H9 (cell line): ENCODE data around the gene TMEM119. TPM values are rescaled to one million over a fixed set of nuclear protein-coding genes. Genes with fewer than 3 reads are reported as not detected.
A peak's percentile ranks its signal among the peaks of the same experiment; 100 is the strongest.

Experiments used
- DNase-seq: peaks from one replicate; pipeline ENCODE4 v3.0.0-alpha.2; 2017
- H2AFZ ChIP-seq: one replicate; pipeline ENCODE4 v1.6.1; 2013; ENCODE audit warnings: mild to moderate bottlenecking, low read length, control low read depth, moderate library complexity
- H2AK5ac ChIP-seq: 2 replicates; pipeline ENCODE4 v1.6.1; 2013; ENCODE audit warnings: low read length, control low read depth, mixed read lengths; ENCODE audit not compliant: insufficient read length
- H2BK120ac ChIP-seq: one replicate; pipeline ENCODE4 v1.6.1; 2013; ENCODE audit warnings: low read depth, mild to moderate bottlenecking, low read length, control low read depth, inconsistent platforms; ENCODE audit not compliant: poor library complexity, severe bottlenecking
- H2BK12ac ChIP-seq: 2 replicates; pipeline ENCODE4 v1.6.1; 2013; ENCODE audit warnings: low read length, control low read depth, mixed read lengths, low read depth; ENCODE audit not compliant: insufficient read length
- H2BK15ac ChIP-seq: 2 replicates; pipeline ENCODE4 v1.6.1; 2013; ENCODE audit warnings: low read depth, low read length, control low read depth
- H2BK20ac ChIP-seq: one replicate; pipeline ENCODE4 v1.6.1; 2013; ENCODE audit warnings: low read depth, mild to moderate bottlenecking, low read length, control low read depth, inconsistent platforms; ENCODE audit not compliant: poor library complexity, severe bottlenecking
- H2BK5ac ChIP-seq: 2 replicates; pipeline ENCODE4 v1.6.1; 2013; ENCODE audit warnings: low read length, control low read depth, mixed read lengths; ENCODE audit not compliant: insufficient read length
- H3K14ac ChIP-seq: 2 replicates; pipeline ENCODE4 v1.6.1; 2013; ENCODE audit warnings: low read length, control low read depth; ENCODE audit not compliant: insufficient read depth
- H3K18ac ChIP-seq: 2 replicates; pipeline ENCODE4 v1.6.1; 2013; ENCODE audit warnings: low read depth, mild to moderate bottlenecking, mixed read lengths, low read length, control low read depth; ENCODE audit not compliant: insufficient read length
- H3K23ac ChIP-seq: 2 replicates; pipeline ENCODE4 v1.6.1; 2013; ENCODE audit warnings: low read length, control low read depth, mixed read lengths, low read depth; ENCODE audit not compliant: insufficient read length
- H3K23me2 ChIP-seq: 2 replicates; pipeline ENCODE4 v1.6.1; 2013; ENCODE audit warnings: low read depth, mild to moderate bottlenecking, mixed read lengths, low read length, control low read depth; ENCODE audit not compliant: insufficient read length, poor library complexity, severe bottlenecking
- H3K27ac ChIP-seq: 2 replicates; pipeline ENCODE4 v1.5.1; 2013; ENCODE audit warnings: low read length, control low read depth, mixed read lengths, low read depth; ENCODE audit not compliant: insufficient read length
- H3K27me3 ChIP-seq: 2 replicates; pipeline ENCODE4 v1.6.1; 2013; ENCODE audit warnings: low read length, control low read depth, inconsistent platforms; ENCODE audit not compliant: insufficient read depth
- H3K4ac ChIP-seq: 2 replicates; pipeline ENCODE4 v1.6.1; 2013; ENCODE audit warnings: low read depth, mild to moderate bottlenecking, control low read depth, inconsistent platforms, low read length, moderate library complexity
- H3K4me1 ChIP-seq: 2 replicates; pipeline ENCODE4 v1.6.1; 2013; ENCODE audit warnings: low read length, control low read depth, inconsistent platforms; ENCODE audit not compliant: insufficient read depth
- H3K4me2 ChIP-seq: 2 replicates; pipeline ENCODE4 v1.6.1; 2013; ENCODE audit warnings: low read length, control low read depth, mixed read lengths; ENCODE audit not compliant: insufficient read length, insufficient read depth
- H3K56ac ChIP-seq: 2 replicates; pipeline ENCODE4 v1.6.1; 2013; ENCODE audit warnings: low read depth, mild to moderate bottlenecking, mixed read lengths, low read length, control low read depth; ENCODE audit not compliant: insufficient read length
- H3K79me1 ChIP-seq: 2 replicates; pipeline ENCODE4 v1.6.1; 2013; ENCODE audit warnings: low read depth, mild to moderate bottlenecking, moderate library complexity, low read length, control low read depth, inconsistent platforms; ENCODE audit not compliant: insufficient read depth, poor library complexity, severe bottlenecking
- H3K79me2 ChIP-seq: 2 replicates; pipeline ENCODE4 v1.6.1; 2013; ENCODE audit warnings: low read length, control low read depth, inconsistent platforms; ENCODE audit not compliant: insufficient read depth
- H3K9ac ChIP-seq: 2 replicates; pipeline ENCODE4 v1.6.1; 2013; ENCODE audit warnings: low read length, control low read depth, mixed read lengths; ENCODE audit not compliant: insufficient read length; ENCODE audit errors: extremely low read depth
- H3K9me3 ChIP-seq: one replicate; pipeline ENCODE4 v1.6.1; 2013; ENCODE audit warnings: low read depth, low read length, inconsistent platforms; ENCODE audit not compliant: control insufficient read depth
- H3T11ph ChIP-seq: one replicate; pipeline ENCODE4 v1.6.1; 2013; ENCODE audit warnings: mild to moderate bottlenecking, low read length, control low read depth, inconsistent platforms
- H4K20me1 ChIP-seq: one replicate; pipeline ENCODE4 v1.6.1; 2013; ENCODE audit not compliant: control insufficient read depth, insufficient read length, insufficient read depth
- H4K5ac ChIP-seq: 2 replicates; pipeline ENCODE4 v1.6.1; 2013; ENCODE audit warnings: low read depth, mild to moderate bottlenecking, mixed read lengths, low read length, control low read depth; ENCODE audit not compliant: insufficient read length
- H4K8ac ChIP-seq: replicated peaks from 2 replicates; pipeline ENCODE4 v1.6.1; 2013; ENCODE audit warnings: low read length, control low read depth, mixed read lengths, low read depth; ENCODE audit not compliant: insufficient read length
- H4K91ac ChIP-seq: 2 replicates; pipeline ENCODE4 v1.6.1; 2013; ENCODE audit warnings: low read depth, mild to moderate bottlenecking, moderate library complexity, mixed read lengths, low read length, control low read depth; ENCODE audit not compliant: insufficient read length
- H3K27ac Mint-ChIP-seq, 3 experiments: 2 replicates in 2 of 3; 3 replicates in 1 of 3; pipeline ENCODE4 v1.8.0; 2020 to 2021; ENCODE audit warnings: mixed read lengths in 3 of 3, mild to moderate bottlenecking in 1 of 3, moderate library complexity in 1 of 3
- H3K27me3 Mint-ChIP-seq: 2 replicates; pipeline ENCODE4 v1.8.0; 2021; ENCODE audit warnings: low read depth, mild to moderate bottlenecking, moderate library complexity, mixed read lengths
- H3K36me3 Mint-ChIP-seq, 3 experiments: 2 replicates in 2 of 3; 3 replicates in 1 of 3; pipeline ENCODE4 v1.8.0; 2020 to 2021; ENCODE audit warnings: low read depth in 3 of 3, mixed read lengths in 3 of 3; ENCODE audit not compliant: insufficient read depth in 1 of 3
- H3K4me1 Mint-ChIP-seq, 2 experiments: 2 replicates each; pipeline ENCODE4 v1.8.0; 2020; ENCODE audit warnings: mixed read lengths in 2 of 2
- H3K4me3 Mint-ChIP-seq, 2 experiments: 2 replicates in 1 of 2; 3 replicates in 1 of 2; pipeline ENCODE4 v1.8.0; 2020 to 2021; ENCODE audit warnings: mild to moderate bottlenecking in 2 of 2, mixed read lengths in 2 of 2, moderate library complexity in 1 of 2
- H3K9me3 Mint-ChIP-seq, 2 experiments: 2 replicates in 1 of 2; 3 replicates in 1 of 2; pipeline ENCODE4 v1.8.0; 2020; ENCODE audit warnings: mild to moderate bottlenecking in 2 of 2, mixed read lengths in 2 of 2, moderate library complexity in 1 of 2
- CTCF ChIP-seq: fragments of 200-600 bp; sonication (generic); conservative IDR thresholded peaks from 3 replicates; pipeline ENCODE4 v1.8.0; 2021; ENCODE audit warnings: antibody characterized with exemption, mild to moderate bottlenecking
- WGBS: extraction: QIAGEN DNeasy Blood & Tissue Kit; methylation state at CpG from one replicate; pipeline ENCODE4 v1.1.7; 2013; ENCODE audit warnings: missing lambda C conversion rate, low lambda C conversion rate, mixed read lengths; ENCODE audit not compliant: insufficient read length; ENCODE audit errors: extremely low coverage; 5-methylcytosine and 5-hydroxymethylcytosine counted together
- total RNA-seq: library from RNA; stranded (reverse); gene quantifications from 2 replicates; pipeline ENCODE4 v1.2.1, GENCODE V29; 2021

TMEM119 gene
- total RNA-seq, 1 experiment from 2014 or later: not detected

GRCh38 chr12:108609537-108610335 is 11.9 kb upstream of the TMEM119 start:
- no peaks in the 10 kb centered on the region for H3K79me1 ChIP-seq
- H3K4me1 Mint-ChIP-seq: peaks cover 18 to 35% of the 10 kb centered on the region in 2 experiments
- H2AFZ ChIP-seq: no peak overlapping the region
- H2BK15ac ChIP-seq: no peak overlapping the region
- H3K36me3 Mint-ChIP-seq: no peaks in the 10 kb centered on the region
- no peak overlapping the region for H2BK5ac ChIP-seq
- H3K9me3 ChIP-seq: no peaks in the 10 kb centered on the region
- H2BK12ac ChIP-seq: no peak overlapping the region
- peaks cover 1% of the 10 kb centered on the region; the same call in 1 of the 2 replicates for H3K27me3 Mint-ChIP-seq
- TF ChIP-seq CTCF: no peak
- H2AK5ac ChIP-seq: no peak overlapping the region
- DNase-seq: no peak
- WGBS: no CpG with 5 or more reads among the region's 21 CpGs
- H3K27ac Mint-ChIP-seq: peak overlapping the region in 1 of 3 experiments; percentile 70; a peak in 2 of 7 replicates
- H4K20me1 ChIP-seq: no peaks in the 10 kb centered on the region
- no peak overlapping the region for H4K91ac ChIP-seq
- H2BK120ac ChIP-seq: no peak overlapping the region
- no peak overlapping the region for H3K14ac ChIP-seq
- H3K27ac ChIP-seq: no peak overlapping the region
- no peaks in the 10 kb centered on the region for H3K27me3 ChIP-seq
- H3T11ph ChIP-seq: no peak overlapping the region
- no peak overlapping the region for H4K5ac ChIP-seq
- H3K56ac ChIP-seq: no peak overlapping the region
- no peak overlapping the region for H3K4me2 ChIP-seq
- H3K23me2 ChIP-seq: no peaks in the 10 kb centered on the region
- no peaks in the 10 kb centered on the region for H3K4me1 ChIP-seq
- H3K9ac ChIP-seq: no peak overlapping the region
- H3K4me3 Mint-ChIP-seq: no peak overlapping the region
- no peak overlapping the region for H3K18ac ChIP-seq
- H3K4ac ChIP-seq: no peak overlapping the region
- H3K23ac ChIP-seq: no peak overlapping the region
- H3K9me3 Mint-ChIP-seq: no peaks in the 10 kb centered on the region; a peak in 1 of 5 replicates
- H2BK20ac ChIP-seq: no peak overlapping the region
- no peaks in the 10 kb centered on the region for H3K79me2 ChIP-seq
- no peak overlapping the region for H4K8ac ChIP-seq
